HPDE6-E6E7 (cell line): ENCODE measurements around the gene SIL1.
"Not testable (repeated sequence)": the region's sequence is repeated elsewhere in the genome, so short reads cannot be mapped to it uniquely, and the experiment has no call there.

Source experiments
- DNase-seq: peaks from one replicate; pipeline ENCODE4 v3.0.0; 2011; ENCODE audit warnings: missing footprints; ENCODE audit errors: extremely low spot score

SIL1 gene

GRCh38 chr5:139068494-139069151 is 129.5 kb downstream of the SIL1 start:
- no peak for DNase-seq

GRCh38 chr5:139068060-139068459 is 130.1 kb downstream of the SIL1 start:
- DNase-seq = no peak

GRCh38 chr5:139065306-139065705 is 132.9 kb downstream of the SIL1 start:
- no peak for DNase-seq

- peak; percentile 12 for DNase-seq
Measured at GRCh38 chr5:139064613-139065012, 133.6 kb downstream of the SIL1 start.

GRCh38 chr5:139063664-139064054 is 134.5 kb downstream of the SIL1 start:
- DNase-seq = no peak

GRCh38 chr5:139062910-139063663 is 135.1 kb downstream of the SIL1 start:
- no peak for DNase-seq

GRCh38 chr5:139061856-139062255 is 136.3 kb downstream of the SIL1 start:
- no peak for DNase-seq

- DNase-seq = no peak
Measured at GRCh38 chr5:139061274-139061673, 136.9 kb downstream of the SIL1 start.

- no peak for DNase-seq
Measured at GRCh38 chr5:139058121-139058520, 140.0 kb downstream of the SIL1 start.

GRCh38 chr5:139057045-139057939 is 140.9 kb downstream of the SIL1 start:
- DNase-seq = not testable (repeated sequence)

- no peak for DNase-seq
Measured at GRCh38 chr5:139052975-139053374, 145.2 kb downstream of the SIL1 start.

GRCh38 chr5:139051392-139051791 is 146.8 kb downstream of the SIL1 start:
- DNase-seq = no peak

- no peak for DNase-seq
Measured at GRCh38 chr5:139050432-139050831, 147.7 kb downstream of the SIL1 start.

- DNase-seq = no peak
Measured at GRCh38 chr5:139049780-139050179, 148.4 kb downstream of the SIL1 start.

GRCh38 chr5:139046551-139046950 is 151.6 kb downstream of the SIL1 start:
- no peak for DNase-seq

- no peak for DNase-seq
Measured at GRCh38 chr5:139043157-139043905, 154.8 kb downstream of the SIL1 start.

GRCh38 chr5:139040081-139040480 is 158.1 kb downstream of the SIL1 start:
- no peak for DNase-seq

GRCh38 chr5:139038613-139039305 is 159.4 kb downstream of the SIL1 start:
- no peak for DNase-seq

- DNase-seq = no peak
Measured at GRCh38 chr5:139037732-139038131, 160.4 kb downstream of the SIL1 start.

GRCh38 chr5:139036332-139036731 is 161.8 kb downstream of the SIL1 start:
- DNase-seq = not testable (repeated sequence)

- no peak for DNase-seq
Measured at GRCh38 chr5:139027150-139027549, 171.0 kb downstream of the SIL1 start.
